ENCODE data around the gene ATP2A2.
"Not testable (repeated sequence)": the region's sequence is repeated elsewhere in the genome, so short reads cannot be mapped to it uniquely, and the experiment has no call there.

DNA sequence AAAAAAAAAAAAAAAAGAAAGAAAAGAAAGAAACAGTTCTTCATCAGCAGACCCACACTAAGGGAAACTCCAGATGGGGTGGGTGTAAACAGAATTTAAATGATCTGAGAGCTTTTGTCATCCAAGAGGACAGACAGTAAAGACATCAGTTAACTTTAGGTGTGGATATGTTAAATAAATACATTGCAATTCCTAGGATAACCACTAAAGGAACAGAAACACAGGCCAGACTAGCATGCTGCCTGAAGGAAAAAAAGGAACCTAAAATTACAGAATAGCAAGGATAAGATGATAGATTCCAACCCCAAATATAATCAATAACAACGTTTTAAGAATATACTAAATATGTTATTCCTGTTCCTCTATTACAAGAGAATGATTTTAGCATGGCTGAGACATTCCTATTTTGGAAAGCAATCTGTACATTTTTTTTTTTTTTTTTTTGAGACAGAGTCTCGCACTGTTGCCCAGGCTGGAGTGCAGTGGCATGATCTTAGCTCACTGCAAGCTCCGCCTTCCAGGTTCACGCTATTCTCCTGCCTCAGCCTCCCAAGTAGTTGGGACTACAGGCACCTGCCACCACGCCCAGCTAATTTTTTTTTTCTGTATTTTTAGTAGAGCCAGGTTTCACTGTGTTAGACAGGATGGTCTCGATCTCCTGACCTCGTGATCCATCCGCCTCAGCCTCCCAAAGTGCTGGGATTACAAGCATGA is 77.5 kb downstream of the ATP2A2 start:
- TF ChIP-seq, protein P1, sequence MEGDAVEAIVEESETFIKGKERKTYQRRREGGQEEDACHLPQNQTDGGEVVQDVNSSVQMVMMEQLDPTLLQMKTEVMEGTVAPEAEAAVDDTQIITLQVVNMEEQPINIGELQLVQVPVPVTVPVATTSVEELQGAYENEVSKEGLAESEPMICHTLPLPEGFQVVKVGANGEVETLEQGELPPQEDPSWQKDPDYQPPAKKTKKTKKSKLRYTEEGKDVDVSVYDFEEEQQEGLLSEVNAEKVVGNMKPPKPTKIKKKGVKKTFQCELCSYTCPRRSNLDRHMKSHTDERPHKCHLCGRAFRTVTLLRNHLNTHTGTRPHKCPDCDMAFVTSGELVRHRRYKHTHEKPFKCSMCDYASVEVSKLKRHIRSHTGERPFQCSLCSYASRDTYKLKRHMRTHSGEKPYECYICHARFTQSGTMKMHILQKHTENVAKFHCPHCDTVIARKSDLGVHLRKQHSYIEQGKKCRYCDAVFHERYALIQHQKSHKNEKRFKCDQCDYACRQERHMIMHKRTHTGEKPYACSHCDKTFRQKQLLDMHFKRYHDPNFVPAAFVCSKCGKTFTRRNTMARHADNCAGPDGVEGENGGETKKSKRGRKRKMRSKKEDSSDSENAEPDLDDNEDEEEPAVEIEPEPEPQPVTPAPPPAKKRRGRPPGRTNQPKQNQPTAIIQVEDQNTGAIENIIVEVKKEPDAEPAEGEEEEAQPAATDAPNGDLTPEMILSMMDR (IDR thresholded peaks at IDR 0.05), result peak in 1 of 4 experiments; percentile 19
- TF ChIP-seq POLR2A, POLR2AphosphoS5 (IDR thresholded peaks at IDR 0.05): not testable (repeated sequence)
